ENCODE results near the gene NTSR1. TPM values are rescaled to one million over a fixed set of nuclear protein-coding genes. Genes with fewer than 3 reads are reported as not detected.

Gene NTSR1
- polyA plus RNA-seq, 1 experiment, result 0.09 TPM

DNA sequence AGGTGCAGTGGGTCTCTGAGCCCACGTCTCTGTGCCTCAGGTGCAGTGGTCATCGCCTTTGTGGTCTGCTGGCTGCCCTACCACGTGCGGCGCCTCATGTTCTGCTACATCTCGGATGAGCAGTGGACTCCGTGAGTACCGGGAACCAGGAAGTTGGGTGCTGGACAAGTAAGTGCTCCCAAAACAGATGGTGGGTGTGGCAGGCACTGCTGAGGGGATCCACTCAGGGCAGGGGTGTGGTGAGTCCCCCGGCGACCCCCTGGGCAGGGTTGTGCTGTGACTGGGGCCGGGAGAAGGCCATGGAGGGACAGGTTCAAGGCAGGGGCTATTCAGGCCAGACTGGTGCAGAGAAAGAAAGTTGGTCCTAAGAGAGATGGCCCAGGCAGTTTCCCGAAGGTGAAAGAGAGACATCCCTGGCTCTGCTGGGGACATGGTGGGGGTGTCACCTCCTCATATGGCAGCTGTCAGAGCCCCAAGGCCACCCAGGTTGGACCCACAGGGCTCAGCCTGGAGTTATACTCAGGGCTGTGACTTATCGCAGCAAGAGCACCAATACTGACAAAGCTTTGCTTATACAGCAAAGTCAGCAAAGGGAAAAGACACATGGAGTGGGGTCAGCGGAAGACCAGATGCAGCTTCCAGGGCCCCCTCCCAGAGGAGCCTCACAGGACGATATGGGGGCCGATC is 49.7 kb downstream of the NTSR1 start:
- TF ChIP-seq, protein P1, sequence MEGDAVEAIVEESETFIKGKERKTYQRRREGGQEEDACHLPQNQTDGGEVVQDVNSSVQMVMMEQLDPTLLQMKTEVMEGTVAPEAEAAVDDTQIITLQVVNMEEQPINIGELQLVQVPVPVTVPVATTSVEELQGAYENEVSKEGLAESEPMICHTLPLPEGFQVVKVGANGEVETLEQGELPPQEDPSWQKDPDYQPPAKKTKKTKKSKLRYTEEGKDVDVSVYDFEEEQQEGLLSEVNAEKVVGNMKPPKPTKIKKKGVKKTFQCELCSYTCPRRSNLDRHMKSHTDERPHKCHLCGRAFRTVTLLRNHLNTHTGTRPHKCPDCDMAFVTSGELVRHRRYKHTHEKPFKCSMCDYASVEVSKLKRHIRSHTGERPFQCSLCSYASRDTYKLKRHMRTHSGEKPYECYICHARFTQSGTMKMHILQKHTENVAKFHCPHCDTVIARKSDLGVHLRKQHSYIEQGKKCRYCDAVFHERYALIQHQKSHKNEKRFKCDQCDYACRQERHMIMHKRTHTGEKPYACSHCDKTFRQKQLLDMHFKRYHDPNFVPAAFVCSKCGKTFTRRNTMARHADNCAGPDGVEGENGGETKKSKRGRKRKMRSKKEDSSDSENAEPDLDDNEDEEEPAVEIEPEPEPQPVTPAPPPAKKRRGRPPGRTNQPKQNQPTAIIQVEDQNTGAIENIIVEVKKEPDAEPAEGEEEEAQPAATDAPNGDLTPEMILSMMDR (IDR thresholded peaks at IDR 0.05; ENCODE audit: low read depth, low read length), result no peak
- Histone ChIP-seq H3K4me3 (ENCODE audit: low read depth, low read length) (no peak overlapping the region), H3K27ac (ENCODE audit: low read depth, low read length) (no peak overlapping the region), H3K9me3 (ENCODE audit: control insufficient read depth, insufficient read depth, low read length) (peaks cover 7% of the 10 kb centered on the region; the same call in 1 of the 2 replicates), H3K27me3 (ENCODE audit: control insufficient read depth, insufficient read depth, low read length) (peaks cover 11% of the 10 kb centered on the region)
- POLR2A ChIA-PET, result no interaction called here
- CTCF ChIA-PET, result no interaction called here
- no peak for DNase-seq (ENCODE audit: low read depth, low spot score)

DNA sequence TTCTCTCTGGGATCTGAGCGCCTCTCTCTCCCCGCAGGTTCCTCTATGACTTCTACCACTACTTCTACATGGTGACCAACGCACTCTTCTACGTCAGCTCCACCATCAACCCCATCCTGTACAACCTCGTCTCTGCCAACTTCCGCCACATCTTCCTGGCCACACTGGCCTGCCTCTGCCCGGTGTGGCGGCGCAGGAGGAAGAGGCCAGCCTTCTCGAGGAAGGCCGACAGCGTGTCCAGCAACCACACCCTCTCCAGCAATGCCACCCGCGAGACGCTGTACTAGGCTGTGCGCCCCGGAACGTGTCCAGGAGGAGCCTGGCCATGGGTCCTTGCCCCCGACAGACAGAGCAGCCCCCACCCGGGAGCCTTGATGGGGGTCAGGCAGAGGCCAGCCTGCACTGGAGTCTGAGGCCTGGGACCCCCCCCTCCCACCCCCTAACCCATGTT is 51.4 kb downstream of the NTSR1 start:
- TF ChIP-seq, protein P1 (IDR thresholded peaks at IDR 0.05; ENCODE audit: low read depth, low read length), result no peak
- Histone ChIP-seq H3K27me3 (ENCODE audit: control insufficient read depth, insufficient read depth, low read length) (peaks cover 15% of the 10 kb centered on the region), H3K27ac (ENCODE audit: low read depth, low read length) (no peak overlapping the region), H3K4me3 (ENCODE audit: low read depth, low read length) (no peak overlapping the region), H3K9me3 (ENCODE audit: control insufficient read depth, insufficient read depth, low read length) (peaks cover 3% of the 10 kb centered on the region; the same call in 1 of the 2 replicates)
- DNase-seq (ENCODE audit: low read depth, low spot score), result no peak
- ChIA-PET CTCF (no interaction called here), POLR2A (no interaction called here)

DNA sequence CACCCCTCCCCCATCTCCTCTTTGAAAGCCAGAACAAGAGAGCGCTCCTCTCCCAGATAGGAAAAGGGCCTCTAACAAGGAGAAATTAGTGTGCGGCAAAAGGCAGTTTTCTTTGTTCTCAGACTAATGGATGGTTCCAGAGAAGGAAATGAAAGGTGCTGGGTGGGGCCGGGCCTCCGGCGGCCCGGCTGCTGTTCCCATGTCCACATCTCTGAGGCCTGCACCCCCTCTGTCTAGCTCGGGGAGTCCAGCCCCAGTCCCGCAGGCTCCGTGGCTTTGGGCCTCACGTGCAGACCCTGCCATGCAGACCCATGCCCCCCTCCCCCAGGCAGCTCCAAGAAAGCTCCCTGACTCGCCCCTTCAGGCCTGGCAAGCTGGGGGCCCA is 51.8 kb downstream of the NTSR1 start:
- H3K9me3 ChIP-seq (ENCODE audit: control insufficient read depth, insufficient read depth, low read length), result peaks cover 3% of the 10 kb centered on the region; the same call in 1 of the 2 replicates
- TF ChIP-seq, protein P1 (IDR thresholded peaks at IDR 0.05; ENCODE audit: low read depth, low read length), result no peak
- no peak for DNase-seq (ENCODE audit: low read depth, low spot score)
- ChIA-PET POLR2A (no interaction called here), CTCF (no interaction called here)
- H3K27me3 ChIP-seq (ENCODE audit: control insufficient read depth, insufficient read depth, low read length), result peaks cover 18% of the 10 kb centered on the region
- H3K27ac ChIP-seq (ENCODE audit: low read depth, low read length), result no peak overlapping the region
- no peak overlapping the region for H3K4me3 ChIP-seq (ENCODE audit: low read depth, low read length)

GRCh38 chr20:62760856-62761758 is 52.5 kb downstream of the NTSR1 start:
- DNase-seq (ENCODE audit: low read depth, low spot score), result no peak
- ChIA-PET CTCF (no interaction called here), POLR2A (no interaction called here)
- Histone ChIP-seq H3K27ac (ENCODE audit: low read depth, low read length) (no peak overlapping the region), H3K4me3 (ENCODE audit: low read depth, low read length) (no peak overlapping the region), H3K9me3 (ENCODE audit: control insufficient read depth, insufficient read depth, low read length) (peaks cover 3% of the 10 kb centered on the region; the same call in 1 of the 2 replicates), H3K27me3 (ENCODE audit: control insufficient read depth, insufficient read depth, low read length) (peaks cover 24% of the 10 kb centered on the region)
- TF ChIP-seq, protein P1 (IDR thresholded peaks at IDR 0.05; ENCODE audit: low read depth, low read length), result no peak

- H3K27ac ChIP-seq (ENCODE audit: low read depth, low read length), result no peak overlapping the region
- no peak for DNase-seq (ENCODE audit: low read depth, low spot score)
- TF ChIP-seq, protein P1 (IDR thresholded peaks at IDR 0.05; ENCODE audit: low read depth, low read length), result no peak
- H3K4me3 ChIP-seq (ENCODE audit: low read depth, low read length), result no peak overlapping the region
- H3K9me3 ChIP-seq (ENCODE audit: control insufficient read depth, insufficient read depth, low read length), result peaks cover 3% of the 10 kb centered on the region; the same call in 1 of the 2 replicates
- POLR2A ChIA-PET, result no interaction called here
- H3K27me3 ChIP-seq (ENCODE audit: control insufficient read depth, insufficient read depth, low read length), result peaks cover 29% of the 10 kb centered on the region
- CTCF ChIA-PET, result no interaction called here
Observed at GRCh38 chr20:62761759-62762131, 53.1 kb downstream of the NTSR1 start.

All from AG04450 (cell line).